SKM-1 treated with dmso at 0.1 percent for 144 hours (cell line): ENCODE results near the gene MCF2L2.

Experiments
- DNase-seq: peaks from one replicate; lab custom pipeline; 2025; ENCODE audit not compliant: unreplicated experiment; lab: John Stamatoyannopoulos, UW

The MCF2L2 gene

GRCh38 chr3:183330881-183331280 is 97.5 kb downstream of the MCF2L2 start:
- no peak for DNase-seq

GRCh38 chr3:183329543-183329942 is 98.9 kb downstream of the MCF2L2 start:
- no peak for DNase-seq

GRCh38 chr3:183328823-183329222 is 99.6 kb downstream of the MCF2L2 start:
- DNase-seq, result no peak

GRCh38 chr3:183328164-183328563 is 100.3 kb downstream of the MCF2L2 start:
- DNase-seq, result no peak

- no peak for DNase-seq
These were observed 101.1 kb downstream of the MCF2L2 start for GRCh38 chr3:183327343-183327742.

GRCh38 chr3:183324083-183324482 is 104.3 kb downstream of the MCF2L2 start:
- DNase-seq, result no peak

GRCh38 chr3:183319371-183319770 is 109.0 kb downstream of the MCF2L2 start:
- DNase-seq, result no peak

- no peak for DNase-seq
These were observed 109.5 kb downstream of the MCF2L2 start for GRCh38 chr3:183318877-183319276.

- no peak for DNase-seq
These were observed 110.2 kb downstream of the MCF2L2 start for GRCh38 chr3:183317886-183318865.

GRCh38 chr3:183317271-183317670 is 111.1 kb downstream of the MCF2L2 start:
- no peak for DNase-seq

GRCh38 chr3:183315739-183316138 is 112.7 kb downstream of the MCF2L2 start:
- DNase-seq, result no peak

- no peak for DNase-seq
These were observed 114.7 kb downstream of the MCF2L2 start for GRCh38 chr3:183313764-183314163.

GRCh38 chr3:183313351-183313750 is 115.1 kb downstream of the MCF2L2 start:
- DNase-seq, result peak; percentile 36

GRCh38 chr3:183312433-183312832 is 116.0 kb downstream of the MCF2L2 start:
- DNase-seq, result no peak

- DNase-seq, result no peak
These were observed 117.5 kb downstream of the MCF2L2 start for GRCh38 chr3:183310936-183311335.

- no peak for DNase-seq
These were observed 119.1 kb downstream of the MCF2L2 start for GRCh38 chr3:183309276-183309675.

- peak; percentile 48 for DNase-seq
These were observed 119.7 kb downstream of the MCF2L2 start for GRCh38 chr3:183308751-183309150.

GRCh38 chr3:183307749-183308148 is 120.7 kb downstream of the MCF2L2 start:
- DNase-seq, result no peak

- peak; percentile 99 for DNase-seq
These were observed 121.4 kb downstream of the MCF2L2 start for GRCh38 chr3:183306798-183307671.

- no peak for DNase-seq
These were observed 124.7 kb downstream of the MCF2L2 start for GRCh38 chr3:183303690-183304089.

GRCh38 chr3:183301937-183302580 is 126.4 kb downstream of the MCF2L2 start:
- DNase-seq, result no peak
